HepG2 (cell line): ENCODE results near the gene CACNA2D1. TPM values are rescaled to one million over a fixed set of nuclear protein-coding genes. Genes with fewer than 3 reads are reported as not detected.

ENCODE experiments used
- ATAC-seq: fragments of 200-7000 bp; cut with Tn5 transposase; 3 replicates; pipeline ENCODE4 v1.9.1; 2020; ENCODE audit warnings: mild to moderate bottlenecking, moderate library complexity
- BruUV-seq: library from RNA; stranded (reverse); fragments of 400-500 nt; replicated peaks from 2 replicates; lab custom pipeline; 2021; lab: Mats Ljungman, UMichigan
- CTCF ChIA-PET: fragments of 300-600 bp; formaldehyde crosslinking; extraction: SDS; loops from one replicate; lab custom pipeline; 2021; ENCODE audit warnings: low total read pairs, inconsistent platforms, low intra/inter-chr PET ratio; lab: Yijun Ruan, JAX
- POLR2A ChIA-PET: fragments of 350-600 bp; sonication (Branson Sonifier 250); formaldehyde crosslinking; loops from one replicate; lab custom pipeline; 2020; ENCODE audit warnings: antibody characterized with exemption, inconsistent platforms; lab: Yijun Ruan, JAX
- DNase-seq: peaks from one replicate; pipeline ENCODE4 v3.0.0-alpha.2; 2015; ENCODE audit warnings: low spot score
- FAIRE-seq: peaks from 3 replicates; lab custom pipeline; 2011; peaks lifted over from hg19 to GRCh38; lab: Jason Lieb, UNC
- H2AFZ ChIP-seq: one replicate; pipeline ENCODE4 v1.6.1; 2011; ENCODE audit warnings: low read length, inconsistent platforms
- H3K27ac ChIP-seq: fragments of 300-600 bp; 3 replicates; pipeline ENCODE4 v1.8.0; 2011; ENCODE audit warnings: mixed run types, mild to moderate bottlenecking, mixed read lengths, low read length, inconsistent platforms; ENCODE audit not compliant: insufficient read depth; ENCODE audit errors: extremely low read length
- H3K27me3 ChIP-seq, 2 experiments: fragments of 200-600 bp in 1 of 2; 2 replicates in 1 of 2; 3 replicates in 1 of 2; pipeline versions ENCODE4 v1.6.0 to v1.8.0; 2011; ENCODE audit warnings: low read length in 2 of 2, mild to moderate bottlenecking in 2 of 2, moderate library complexity in 2 of 2, inconsistent platforms in 1 of 2; ENCODE audit not compliant: insufficient read depth in 2 of 2, control insufficient read depth in 1 of 2
- H3K36me3 ChIP-seq, 2 experiments: fragments of 200-600 bp in 1 of 2; replicated peaks in 1 of 2; 2 replicates in 1 of 2; 3 replicates in 1 of 2; pipeline versions ENCODE4 v1.5.1 to v1.8.0; 2011; ENCODE audit warnings: low read length in 2 of 2, inconsistent platforms in 1 of 2; ENCODE audit not compliant: insufficient read depth in 2 of 2, control insufficient read depth in 1 of 2
- H3K4me1 ChIP-seq: 2 replicates; pipeline ENCODE4 v1.5.1; 2012; ENCODE audit warnings: low read length, inconsistent platforms; ENCODE audit not compliant: insufficient read depth
- H3K4me2 ChIP-seq: 2 replicates; pipeline ENCODE4 v1.6.0; 2011; ENCODE audit warnings: low read depth, low read length, inconsistent platforms
- H3K4me3 ChIP-seq, 3 experiments: fragments of 200-600 bp in 1 of 3; sonication (generic), shearing (Covaris generic) in 1 of 3; replicated peaks in 1 of 3; 2 replicates each; pipeline ENCODE4 v1.5.1; 2011 to 2016; ENCODE audit warnings: low read length in 3 of 3, inconsistent platforms in 2 of 3, low read depth in 2 of 3, mild to moderate bottlenecking in 2 of 3, control low read depth in 1 of 3, mixed read lengths in 1 of 3; ENCODE audit not compliant: insufficient read depth in 1 of 3
- H3K79me2 ChIP-seq: one replicate; pipeline ENCODE4 v1.6.1; 2011; ENCODE audit warnings: low read length, inconsistent platforms; ENCODE audit not compliant: insufficient read depth
- H3K9ac ChIP-seq: 2 replicates; pipeline ENCODE4 v1.6.0; 2011; ENCODE audit warnings: mild to moderate bottlenecking, low read depth, low read length, inconsistent platforms; ENCODE audit not compliant: insufficient read depth
- H3K9me3 ChIP-seq: 2 replicates; pipeline ENCODE4 v1.5.1; 2012; ENCODE audit warnings: mild to moderate bottlenecking, low read length
- H4K20me1 ChIP-seq: 2 replicates; pipeline ENCODE4 v1.6.0; 2011; ENCODE audit warnings: inconsistent platforms, mild to moderate bottlenecking, low read length, moderate library complexity; ENCODE audit not compliant: insufficient read depth
- ATF2 ChIP-seq: sonication (generic); formaldehyde crosslinking; IDR thresholded peaks from 2 replicates; pipeline ENCODE4 v1.4.0; 2020; ENCODE audit warnings: missing genetic modification reagents
- ATF4 ChIP-seq, 2 experiments: fragments of 450-650 bp in 1 of 2; sonication (generic) in 1 of 2; formaldehyde crosslinking; IDR thresholded peaks; 2 replicates each; pipeline versions ENCODE4 v1.5.0 to v1.8.0; 2020 to 2022; ENCODE audit warnings: mild to moderate bottlenecking in 1 of 2, missing genetic modification reagents in 1 of 2
- CBFB ChIP-seq: sonication (generic); formaldehyde crosslinking; IDR thresholded peaks from 2 replicates; pipeline ENCODE4 v1.4.0; 2020; ENCODE audit warnings: missing genetic modification reagents
- EEA1 ChIP-seq: sonication (generic); formaldehyde crosslinking; IDR thresholded peaks from 2 replicates; pipeline ENCODE4 v1.5.1; 2020; ENCODE audit warnings: mild to moderate bottlenecking, missing genetic modification reagents, borderline replicate concordance
- FOXC1 ChIP-seq: sonication (generic); formaldehyde crosslinking; IDR thresholded peaks from 2 replicates; pipeline ENCODE4 v1.8.0; 2022; ENCODE audit warnings: mild to moderate bottlenecking, missing genetic modification reagents, borderline replicate concordance
- KLF16 ChIP-seq, 2 experiments: sonication (generic) in 1 of 2; formaldehyde crosslinking in 1 of 2; IDR thresholded peaks; 2 replicates each; pipeline versions ENCODE4 v1.6.1 to v1.8.0; 2016 to 2023; ENCODE audit warnings: missing genetic modification reagents in 2 of 2, missing compliant biosample characterization in 1 of 2
- ZNF253 ChIP-seq: sonication (generic); formaldehyde crosslinking; IDR thresholded peaks from 2 replicates; pipeline ENCODE4 v1.8.0; 2022; ENCODE audit warnings: mild to moderate bottlenecking, missing genetic modification reagents, borderline replicate concordance
- ZNF280B ChIP-seq: sonication (generic); formaldehyde crosslinking; IDR thresholded peaks from 2 replicates; pipeline ENCODE4 v1.5.0; 2020; ENCODE audit warnings: missing genetic modification reagents, mild to moderate bottlenecking, borderline replicate concordance
- ZNF282 ChIP-seq: fragments of 450-650 bp; IDR thresholded peaks from 2 replicates; pipeline ENCODE4 v1.6.1; 2018; ENCODE audit not compliant: partially characterized antibody
- ZNF775 ChIP-seq: sonication (generic); formaldehyde crosslinking; IDR thresholded peaks from 2 replicates; pipeline ENCODE4 v1.4.0; 2020; ENCODE audit warnings: missing genetic modification reagents, mild to moderate bottlenecking, moderate library complexity, borderline replicate concordance
- WGBS: methylation state at CpG from one replicate; pipeline ENCODE4 v1.1.6; 2017; ENCODE audit warnings: low lambda C conversion rate; 5-methylcytosine and 5-hydroxymethylcytosine counted together
- in situ Hi-C: cut with HindIII; loops from 2 replicates; pipeline ENCODE4 v1.10.0; 2017; ENCODE audit warnings: low pct_unique_long_range_greater_than_20kb; ENCODE audit not compliant: extremely low pct_ligation_motif_present
- intact Hi-C: fragments of 100-400 bp; cut with micrococcal nuclease; formaldehyde crosslinking; loops from one replicate; pipeline ENCODE4 v1.10.0; 2022; ENCODE audit not compliant: unreplicated experiment
- polyA plus RNA-seq, 8 experiments: library from polyadenylated mRNA; depleted of rRNA in 3 of 8; stranded (reverse) in 7 of 8; unstranded in 1 of 8; fragments of >200 nt; fragmentation: Illumina TruSeq in 4 of 8; extraction: Trizol in 4 of 8; gene quantifications; 2 replicates each; pipeline versions ENCODE4 v1.2.1 to v1.2.3, GENCODE V29; 2011 to 2016; ENCODE audit warnings: low read depth in 4 of 8, missing spikeins in 1 of 8, mixed read lengths in 1 of 8; ENCODE audit not compliant: insufficient read depth in 1 of 8
- total RNA-seq, 5 experiments: library from RNA; depleted of rRNA; stranded (reverse); fragments of >200 nt; fragmentation: Illumina TruSeq; extraction: Trizol; gene quantifications; 2 replicates each; pipeline ENCODE4 v1.2.3, GENCODE V29; 2016; ENCODE audit warnings: low read depth in 1 of 5

CACNA2D1 gene
- total and polyA plus RNA-seq, 2 of the 13 experiments (the other 11 are each of a cell fraction or from before 2014, with no cell fraction given), result not detected

DNA sequence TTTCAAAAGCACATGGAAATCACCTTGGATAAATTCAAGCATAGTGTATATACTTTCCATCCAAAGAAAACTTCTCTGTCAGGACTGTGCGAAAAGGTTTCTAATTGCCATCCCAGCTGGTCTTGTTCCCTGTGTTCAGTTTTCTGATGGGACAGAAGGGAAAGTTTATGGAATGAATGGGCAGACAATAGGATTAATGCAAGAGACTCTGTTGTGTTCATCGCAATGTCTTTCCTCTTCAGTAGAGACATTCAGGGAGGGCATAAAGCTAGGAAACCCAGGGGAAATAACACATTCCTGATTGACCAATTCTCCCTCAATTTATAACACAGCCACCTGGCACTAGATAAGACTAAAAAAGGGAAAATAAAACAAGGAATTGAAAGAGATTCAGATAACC is 78.9 kb downstream of the CACNA2D1 start:
- no TSS peak for BruUV-seq

DNA sequence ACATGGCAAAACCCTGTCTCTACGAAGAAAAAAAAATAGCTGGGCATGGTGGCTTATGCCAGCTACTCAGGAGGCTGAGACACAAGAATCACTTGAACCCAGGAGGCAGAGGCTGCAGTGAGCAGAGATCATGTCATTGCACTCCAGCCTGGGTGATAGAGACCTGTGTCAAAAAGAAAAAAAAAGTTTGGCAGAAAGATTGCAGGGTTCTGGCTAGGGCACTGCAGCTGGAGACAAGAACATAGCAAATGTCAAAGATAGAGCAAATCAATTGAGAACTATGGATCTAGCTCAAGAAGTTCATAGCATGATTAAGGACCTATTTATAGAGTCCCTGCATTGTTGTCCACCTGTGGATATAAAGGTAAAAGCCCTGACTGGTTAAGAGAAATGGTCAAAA is 79.5 kb downstream of the CACNA2D1 start:
- no peak overlapping the region for H3K9ac ChIP-seq
- no peaks in the 10 kb centered on the region for H4K20me1 ChIP-seq
- H3K4me3 ChIP-seq, result no peak overlapping the region
- H3K9me3 ChIP-seq, result no peaks in the 10 kb centered on the region
- ATAC-seq (no peak), DNase-seq (no peak), FAIRE-seq (no peak)
- ChIA-PET POLR2A (no interaction called here), CTCF (no interaction called here)
- H3K4me1 ChIP-seq, result no peaks in the 10 kb centered on the region
- H3K79me2 ChIP-seq, result no peaks in the 10 kb centered on the region
- 8% methylated on average over 1 of the region's 1 CpG for WGBS
- intact Hi-C loops (no loop called here), in situ Hi-C loops (no loop called here)
- H2AFZ ChIP-seq, result no peak overlapping the region
- H3K36me3 ChIP-seq, result no peaks in the 10 kb centered on the region
- no peak overlapping the region for H3K4me2 ChIP-seq
- BruUV-seq, result no TSS peak
- H3K27me3 ChIP-seq, result no peaks in the 10 kb centered on the region
- H3K27ac ChIP-seq, result no peak overlapping the region
- TF ChIP-seq ZNF280B (CRISPR knock-in tag) (no peak), FOXC1 (CRISPR knock-in tag) (no peak), ATF2 (CRISPR knock-in tag) (no peak)

More for the DNA sequence above, 78.9 kb downstream of the CACNA2D1 start:
- no peaks in the 10 kb centered on the region for H3K36me3 ChIP-seq
- FAIRE-seq, result no peak
- no peak overlapping the region for H3K4me2 ChIP-seq
- no peak for DNase-seq
- intact Hi-C loops (no loop called here), in situ Hi-C loops (no loop called here)
- no peaks in the 10 kb centered on the region for H4K20me1 ChIP-seq
- no peaks in the 10 kb centered on the region for H3K9me3 ChIP-seq
- H3K4me3 ChIP-seq, result no peak overlapping the region
- no peak overlapping the region for H3K9ac ChIP-seq
- no peaks in the 10 kb centered on the region for H3K4me1 ChIP-seq
- POLR2A ChIA-PET, result no interaction called here
- ATAC-seq, result no peak
- H3K27me3 ChIP-seq, result no peaks in the 10 kb centered on the region
- no peak overlapping the region for H3K27ac ChIP-seq
- CTCF ChIA-PET, result no interaction called here
- H3K79me2 ChIP-seq, result no peaks in the 10 kb centered on the region
- no peak overlapping the region for H2AFZ ChIP-seq
- TF ChIP-seq ZNF775 (CRISPR knock-in tag) (no peak), ZNF253 (CRISPR knock-in tag) (no peak), KLF16 (CRISPR knock-in tag; IDR thresholded peaks at IDR 0.05) (no peak), EEA1 (no peak), ATF4 (CRISPR knock-in tag; IDR thresholded peaks at IDR 0.05) (no peak), CBFB (no peak), ZNF282 (no peak)
- WGBS, result 31% methylated on average over 2 of the region's 2 CpGs
